Activated naive CD8-positive, alpha-beta T cell treated with anti-CD3 and anti-CD28 coated beads, Interleukin-2, amount 50 U/mL, for 24 hours (primary cell): ENCODE measurements around the gene ATR.

Source experiments
- ATAC-seq: fragments of 150-1000 bp; cut with Tn5 transposase; one replicate; pipeline ENCODE4 v1.10.0; 2021
- DNase-seq: peaks from one replicate; pipeline ENCODE4 v3.0.0; 2021
- H3K27ac Mint-ChIP-seq: one replicate; pipeline ENCODE4 v1.8.0; 2021; ENCODE audit warnings: mild to moderate bottlenecking, mixed read lengths
- H3K27me3 Mint-ChIP-seq: one replicate; pipeline ENCODE4 v1.8.0; 2021; ENCODE audit warnings: mixed read lengths
- H3K36me3 Mint-ChIP-seq: one replicate; pipeline ENCODE4 v1.8.0; 2021; ENCODE audit warnings: low read depth, mixed read lengths
- H3K4me1 Mint-ChIP-seq: one replicate; pipeline ENCODE4 v1.8.0; 2021; ENCODE audit warnings: mixed read lengths
- H3K4me3 Mint-ChIP-seq: one replicate; pipeline ENCODE4 v1.8.0; 2021; ENCODE audit warnings: mild to moderate bottlenecking, moderate library complexity, mixed read lengths
- H3K9me3 Mint-ChIP-seq: one replicate; pipeline ENCODE4 v1.8.0; 2021; ENCODE audit warnings: mixed read lengths

Gene ATR

GRCh38 chr3:142523921-142524566 lies 54.5 kb downstream of the ATR start:
- no peaks in the 10 kb centered on the region for H3K4me1 Mint-ChIP-seq
- H3K27ac Mint-ChIP-seq: no peak overlapping the region
- ATAC-seq: no peak

GRCh38 chr3:142509079-142509478 lies 69.5 kb downstream of the ATR start:
- H3K4me1 Mint-ChIP-seq: peaks cover 12% of the 10 kb centered on the region
- H3K27ac Mint-ChIP-seq: peak overlapping the region; percentile 89
- peak overlapping the region; percentile 72 for H3K4me3 Mint-ChIP-seq
- ATAC-seq: no peak
- H3K27me3 Mint-ChIP-seq: no peaks in the 10 kb centered on the region
- peak; percentile 10 for DNase-seq
- peaks cover 45% of the 10 kb centered on the region for H3K36me3 Mint-ChIP-seq
- no peaks in the 10 kb centered on the region for H3K9me3 Mint-ChIP-seq

More at GRCh38 chr3:142523921-142524566, 54.5 kb downstream of the ATR start:
- H3K4me3 Mint-ChIP-seq: no peak overlapping the region
- DNase-seq: no peak
- H3K27me3 Mint-ChIP-seq: no peaks in the 10 kb centered on the region
- no peaks in the 10 kb centered on the region for H3K9me3 Mint-ChIP-seq
- H3K36me3 Mint-ChIP-seq: peaks cover 39% of the 10 kb centered on the region

GRCh38 chr3:142507241-142507640 lies 71.3 kb downstream of the ATR start:
- ATAC-seq (no peak), DNase-seq (no peak)
- Mint-ChIP-seq H3K36me3 (peaks cover 50% of the 10 kb centered on the region), H3K9me3 (no peaks in the 10 kb centered on the region), H3K4me1 (peaks cover 12% of the 10 kb centered on the region), H3K4me3 (no peak overlapping the region), H3K27me3 (no peaks in the 10 kb centered on the region), H3K27ac (no peak overlapping the region)

- Mint-ChIP-seq H3K27ac (no peak overlapping the region), H3K9me3 (no peaks in the 10 kb centered on the region), H3K27me3 (no peaks in the 10 kb centered on the region), H3K36me3 (peaks cover 54% of the 10 kb centered on the region), H3K4me3 (no peak overlapping the region), H3K4me1 (peaks cover 27% of the 10 kb centered on the region)
- ATAC-seq: no peak
- DNase-seq: no peak
Observed at GRCh38 chr3:142502187-142502985, 76.1 kb downstream of the ATR start.

GRCh38 chr3:142501004-142501926 lies 77.3 kb downstream of the ATR start:
- DNase-seq (no peak), ATAC-seq (no peak)
- peak overlapping the region; percentile 13 for H3K27ac Mint-ChIP-seq
- peaks cover 25% of the 10 kb centered on the region for H3K4me1 Mint-ChIP-seq
- H3K27me3 Mint-ChIP-seq: no peaks in the 10 kb centered on the region
- no peaks in the 10 kb centered on the region for H3K9me3 Mint-ChIP-seq
- peaks cover 54% of the 10 kb centered on the region for H3K36me3 Mint-ChIP-seq
- H3K4me3 Mint-ChIP-seq: no peak overlapping the region

GRCh38 chr3:142500211-142500610 lies 78.3 kb downstream of the ATR start:
- no peak for ATAC-seq
- Mint-ChIP-seq H3K4me1 (peaks cover 25% of the 10 kb centered on the region), H3K27ac (no peak overlapping the region), H3K36me3 (peaks cover 53% of the 10 kb centered on the region), H3K27me3 (no peaks in the 10 kb centered on the region), H3K4me3 (no peak overlapping the region), H3K9me3 (no peaks in the 10 kb centered on the region)
- no peak for DNase-seq

- H3K4me3 Mint-ChIP-seq: no peak overlapping the region
- ATAC-seq (peak; percentile 79), DNase-seq (no peak)
- H3K27me3 Mint-ChIP-seq: no peaks in the 10 kb centered on the region
- no peaks in the 10 kb centered on the region for H3K9me3 Mint-ChIP-seq
- peaks cover 25% of the 10 kb centered on the region for H3K4me1 Mint-ChIP-seq
- peak overlapping the region; percentile 74 for H3K27ac Mint-ChIP-seq
- peaks cover 61% of the 10 kb centered on the region for H3K36me3 Mint-ChIP-seq
Observed at GRCh38 chr3:142498397-142499180, 79.9 kb downstream of the ATR start.

- H3K36me3 Mint-ChIP-seq: peaks cover 60% of the 10 kb centered on the region
- H3K27me3 Mint-ChIP-seq: no peaks in the 10 kb centered on the region
- H3K4me1 Mint-ChIP-seq: peaks cover 25% of the 10 kb centered on the region
- DNase-seq: no peak
- H3K4me3 Mint-ChIP-seq: no peak overlapping the region
- peak overlapping the region; percentile 74 for H3K27ac Mint-ChIP-seq
- no peaks in the 10 kb centered on the region for H3K9me3 Mint-ChIP-seq
- peak; percentile 74 for ATAC-seq
Observed at GRCh38 chr3:142497729-142498128, 80.8 kb downstream of the ATR start.

GRCh38 chr3:142495103-142495502 lies 83.4 kb downstream of the ATR start:
- Mint-ChIP-seq H3K4me3 (no peak overlapping the region), H3K36me3 (peaks cover 68% of the 10 kb centered on the region), H3K9me3 (no peaks in the 10 kb centered on the region), H3K4me1 (peaks cover 16% of the 10 kb centered on the region), H3K27me3 (no peaks in the 10 kb centered on the region), H3K27ac (no peak overlapping the region)
- ATAC-seq (no peak), DNase-seq (no peak)

- Mint-ChIP-seq H3K36me3 (peaks cover 76% of the 10 kb centered on the region), H3K4me1 (no peaks in the 10 kb centered on the region), H3K9me3 (no peaks in the 10 kb centered on the region), H3K27me3 (no peaks in the 10 kb centered on the region), H3K4me3 (no peak overlapping the region), H3K27ac (no peak overlapping the region)
- ATAC-seq (no peak), DNase-seq (no peak)
Observed at GRCh38 chr3:142492184-142492583, 86.3 kb downstream of the ATR start.

- Mint-ChIP-seq H3K9me3 (no peaks in the 10 kb centered on the region), H3K27ac (no peak overlapping the region), H3K27me3 (no peaks in the 10 kb centered on the region), H3K4me3 (no peak overlapping the region), H3K36me3 (peaks cover 75% of the 10 kb centered on the region), H3K4me1 (no peaks in the 10 kb centered on the region)
- no peak for ATAC-seq
- no peak for DNase-seq
Observed at GRCh38 chr3:142489572-142490323, 88.8 kb downstream of the ATR start.

- H3K9me3 Mint-ChIP-seq: no peaks in the 10 kb centered on the region
- H3K36me3 Mint-ChIP-seq: peaks cover 80% of the 10 kb centered on the region
- no peak for DNase-seq
- no peak overlapping the region for H3K4me3 Mint-ChIP-seq
- no peak overlapping the region for H3K27ac Mint-ChIP-seq
- no peak for ATAC-seq
- H3K27me3 Mint-ChIP-seq: no peaks in the 10 kb centered on the region
- H3K4me1 Mint-ChIP-seq: no peaks in the 10 kb centered on the region
Observed at GRCh38 chr3:142484912-142485435, 93.6 kb downstream of the ATR start.

- no peak for ATAC-seq
- Mint-ChIP-seq H3K36me3 (peaks cover 65% of the 10 kb centered on the region), H3K27ac (no peak overlapping the region), H3K4me3 (no peak overlapping the region), H3K4me1 (no peaks in the 10 kb centered on the region), H3K27me3 (no peaks in the 10 kb centered on the region), H3K9me3 (no peaks in the 10 kb centered on the region)
- no peak for DNase-seq
Observed at GRCh38 chr3:142481196-142481595, 97.3 kb downstream of the ATR start.
